GM18511 (cell line): ENCODE data around the gene ELN.
A peak's percentile ranks its signal among the peaks of the same experiment; 100 is the strongest.

Experiments
- ATAC-seq: cut with Tn5 transposase; IDR thresholded peaks from one replicate; pipeline ENCODE4 v1.9.1; 2021; ENCODE audit warnings: mild to moderate bottlenecking, moderate library complexity; ENCODE audit not compliant: unreplicated experiment

ELN gene

GRCh38 chr7:74059681-74060588, 32.0 kb downstream of the ELN start:
- ATAC-seq, result no peak

DNA sequence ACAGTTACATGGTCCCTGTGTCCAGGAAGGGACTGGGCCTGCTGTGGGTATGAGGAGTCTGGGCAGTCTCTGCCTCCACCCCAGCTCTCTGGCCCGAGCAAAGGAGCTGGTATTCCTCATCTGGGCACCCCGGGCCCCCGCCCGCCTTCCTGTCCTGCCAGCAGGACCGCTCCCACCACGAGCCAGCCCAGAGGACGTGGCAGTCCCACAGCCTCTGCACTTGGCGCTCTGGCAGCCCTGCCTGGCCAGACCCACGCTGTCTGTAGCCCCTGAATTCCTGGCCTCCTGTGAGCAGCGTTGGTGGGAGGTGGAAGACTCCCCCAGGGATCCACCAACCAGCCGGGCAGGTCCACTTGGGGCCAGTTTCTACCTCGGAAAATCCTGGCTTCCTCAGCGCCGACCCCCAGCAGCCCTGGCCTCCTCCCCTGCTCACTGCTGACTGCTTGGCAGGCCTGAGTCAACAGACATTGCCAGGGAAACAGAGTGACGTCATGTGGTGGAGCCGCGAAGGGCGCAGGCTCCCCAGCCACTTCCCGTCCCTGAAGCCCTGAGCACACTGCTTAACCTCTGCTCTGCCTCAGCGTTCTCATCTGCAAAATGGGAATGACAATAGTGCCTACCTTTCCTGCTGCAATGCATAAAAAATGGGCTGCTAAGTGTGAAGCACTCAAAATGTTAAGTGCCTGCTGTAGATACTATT, 34.0 kb downstream of the ELN start:
- no peak for ATAC-seq

GRCh38 chr7:74063223-74063641, 35.3 kb downstream of the ELN start:
- ATAC-seq, result no peak

DNA sequence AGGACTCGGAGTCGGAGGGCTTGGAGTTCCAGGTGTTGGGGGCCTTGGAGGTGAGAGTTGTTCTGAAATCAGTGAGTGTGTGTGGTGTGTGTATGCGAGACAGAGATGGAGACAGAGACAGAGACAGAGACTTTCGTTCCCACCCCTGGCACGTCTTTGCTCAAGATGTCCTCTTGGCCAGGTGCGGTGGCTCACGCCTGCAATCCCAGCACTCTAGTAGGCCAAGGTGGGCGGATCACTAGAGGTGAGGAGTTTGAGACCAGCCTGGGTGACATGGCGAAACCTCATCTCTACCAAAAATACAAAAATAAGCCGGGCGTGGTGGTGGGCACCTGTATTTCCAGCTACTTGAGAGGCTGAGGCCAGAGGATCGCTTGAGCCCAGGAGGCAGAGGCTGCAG, 35.7 kb downstream of the ELN start:
- ATAC-seq, result no peak

DNA sequence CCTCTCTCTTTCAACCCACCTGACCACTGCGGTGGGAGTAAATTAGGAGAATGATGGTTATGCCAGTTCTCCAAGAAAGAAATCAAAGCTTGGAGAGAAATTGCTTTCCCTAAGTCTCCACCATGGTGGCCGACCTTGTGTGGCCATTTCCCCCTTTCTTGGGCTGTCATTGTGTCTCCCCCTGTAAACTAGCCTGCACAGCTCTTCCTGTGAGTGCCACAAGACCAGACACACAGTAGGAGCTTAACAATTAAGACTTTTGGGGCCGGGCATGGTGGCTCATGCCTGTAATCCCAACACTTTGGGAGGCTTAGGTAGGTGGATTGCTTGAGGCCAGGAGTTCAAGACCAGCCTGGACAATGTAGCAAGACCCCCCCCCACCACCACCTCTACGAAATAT, 36.7 kb downstream of the ELN start:
- no peak for ATAC-seq

GRCh38 chr7:74066626-74067025, 38.7 kb downstream of the ELN start:
- no peak for ATAC-seq

- no peak for ATAC-seq
Observed at GRCh38 chr7:74068378-74069085, 40.6 kb downstream of the ELN start.

GRCh38 chr7:74069086-74069541, 41.1 kb downstream of the ELN start:
- no peak for ATAC-seq

- ATAC-seq, result no peak
Observed at GRCh38 chr7:74069790-74070618, 42.0 kb downstream of the ELN start.

DNA sequence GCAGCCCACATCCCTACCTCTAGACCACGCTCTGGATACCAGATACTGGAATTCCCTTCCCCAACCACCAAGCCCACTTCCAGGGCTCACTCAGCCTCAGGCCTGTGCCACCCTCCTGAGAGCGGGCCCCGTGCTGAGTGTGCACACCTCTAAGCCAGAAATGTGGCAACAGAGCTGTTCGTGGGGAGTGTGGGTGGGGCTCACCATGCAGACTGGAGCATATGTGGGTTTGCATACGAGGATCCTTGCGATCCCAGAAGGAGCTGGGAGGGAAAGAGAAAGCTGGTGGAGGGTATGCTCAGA, 42.6 kb downstream of the ELN start:
- ATAC-seq, result no peak

DNA sequence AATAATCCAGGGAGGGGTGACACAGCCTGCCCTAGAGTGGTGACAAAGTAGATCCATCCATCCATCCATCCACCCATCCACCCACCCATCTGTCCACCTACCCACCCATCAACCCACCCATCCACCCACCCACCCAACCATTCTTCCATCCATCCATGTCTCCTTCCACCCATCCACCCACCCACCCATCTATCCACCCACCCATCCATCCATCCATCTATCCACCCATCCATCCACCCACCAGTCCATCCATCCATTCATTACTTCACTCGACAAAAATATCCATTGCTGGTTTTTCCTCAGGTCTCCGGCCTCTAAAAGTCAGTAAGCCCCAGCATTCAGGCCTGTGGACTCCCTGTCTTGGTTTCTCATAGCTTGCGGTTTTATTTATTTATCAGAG, 43.1 kb downstream of the ELN start:
- ATAC-seq, result no peak

DNA sequence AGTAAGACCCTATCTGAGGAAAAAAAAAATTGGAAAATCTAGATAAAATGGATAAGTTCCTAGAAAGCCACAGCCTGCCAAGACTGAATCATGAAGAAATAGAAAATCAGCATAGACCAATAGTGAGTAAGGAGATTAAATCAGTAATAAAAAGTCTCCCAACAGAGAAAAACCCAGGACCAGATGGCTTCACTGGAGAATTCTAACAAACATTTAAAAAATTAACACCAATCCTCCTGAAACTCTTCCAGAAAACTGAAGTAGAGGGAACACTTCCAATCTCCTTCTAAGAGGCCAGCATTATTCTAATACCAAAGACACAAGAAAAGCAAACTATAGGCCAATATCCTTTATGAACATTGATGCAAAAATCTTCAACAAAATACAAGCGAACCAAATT, 46.8 kb downstream of the ELN start:
- no peak for ATAC-seq

- no peak for ATAC-seq
Observed at GRCh38 chr7:74078461-74078860, 50.5 kb downstream of the ELN start.

- no peak for ATAC-seq
Observed at GRCh38 chr7:74082770-74083116, 54.8 kb downstream of the ELN start.

- ATAC-seq, result peak; percentile 76
Observed at GRCh38 chr7:74083117-74083876, 55.3 kb downstream of the ELN start, which contains the start of gene LIMK1. Gene LIMK1, plus strand, starts transcription at chr7:74083804. Its CDS starts 187 bp downstream, at chr7:74083991.

DNA sequence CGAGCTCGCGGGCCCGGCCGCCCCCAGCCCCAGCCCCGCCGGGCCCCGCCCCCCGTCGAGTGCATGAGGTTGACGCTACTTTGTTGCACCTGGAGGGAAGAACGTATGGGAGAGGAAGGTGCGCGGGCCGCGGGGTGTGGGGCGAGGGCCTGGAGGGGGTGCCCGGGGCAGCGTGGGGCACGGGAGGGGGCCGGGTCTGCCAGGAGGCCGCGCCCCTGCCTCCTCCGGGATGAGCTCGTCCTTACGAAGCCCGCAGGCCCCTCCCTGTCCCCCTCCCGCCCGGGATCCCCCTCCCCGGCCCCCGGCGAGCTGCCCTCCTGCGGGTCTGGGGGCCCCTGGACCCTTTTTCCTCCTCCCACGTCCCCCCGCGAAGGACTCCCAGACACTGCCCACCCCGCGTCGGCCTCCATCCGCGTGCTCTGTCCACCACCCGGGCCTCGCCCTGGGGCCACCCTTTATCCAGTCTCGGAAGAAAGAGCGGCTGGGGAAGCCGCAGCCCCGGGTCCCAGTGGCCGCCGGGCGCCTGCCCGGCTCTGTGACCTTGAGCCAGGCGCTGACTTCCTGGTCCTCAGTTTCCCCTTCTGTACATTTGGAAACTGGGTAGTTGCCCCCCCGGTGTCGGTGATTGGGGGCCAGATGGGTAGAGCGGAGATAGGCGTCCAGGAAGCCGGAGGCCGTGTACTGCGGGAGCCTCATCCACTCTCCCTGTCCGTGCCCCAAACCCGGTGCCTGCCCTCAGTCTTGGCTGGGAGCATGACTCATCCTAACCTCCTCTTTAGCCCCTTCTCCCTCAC, 56.2 kb downstream of the ELN start:
- ATAC-seq, result peak; percentile 61

- no peak for ATAC-seq
Observed at GRCh38 chr7:74084722-74085578, 57.0 kb downstream of the ELN start.

- ATAC-seq, result no peak
Observed at GRCh38 chr7:74087791-74088453, 59.9 kb downstream of the ELN start.
